NB4 (cell line): ENCODE results near the gene KLF6.

Source experiments
- CTCF ChIP-seq: IDR thresholded peaks from one replicate; pipeline ENCODE4 v1.5.1; 2012; ENCODE audit warnings: low read depth, low read length
- MYC ChIP-seq: IDR thresholded peaks from 2 replicates; pipeline ENCODE4 v1.6.1; 2011; ENCODE audit warnings: low read depth, low read length
- POLR2A ChIP-seq: IDR thresholded peaks from 2 replicates; pipeline ENCODE4 v1.6.1; 2011; ENCODE audit warnings: mild to moderate bottlenecking; ENCODE audit not compliant: insufficient read length; ENCODE audit errors: extremely low read depth

GRCh38 chr10:3786295-3787015, 1.4 kb upstream of the KLF6 start:
- TF ChIP-seq CTCF (no peak), POLR2A (no peak), MYC (no peak)
